Bone marrow (tissue), 2 donors: ENCODE results near the gene SMOC2.
"Not testable (repeated sequence)": the region's sequence is repeated elsewhere in the genome, so short reads cannot be mapped to it uniquely, and the experiment has no call there.

Experiments used
- DNase-seq, 2 donors: peaks; one replicate each; lab custom pipeline; 2025; lab: John Stamatoyannopoulos, UW

SMOC2 gene

DNA sequence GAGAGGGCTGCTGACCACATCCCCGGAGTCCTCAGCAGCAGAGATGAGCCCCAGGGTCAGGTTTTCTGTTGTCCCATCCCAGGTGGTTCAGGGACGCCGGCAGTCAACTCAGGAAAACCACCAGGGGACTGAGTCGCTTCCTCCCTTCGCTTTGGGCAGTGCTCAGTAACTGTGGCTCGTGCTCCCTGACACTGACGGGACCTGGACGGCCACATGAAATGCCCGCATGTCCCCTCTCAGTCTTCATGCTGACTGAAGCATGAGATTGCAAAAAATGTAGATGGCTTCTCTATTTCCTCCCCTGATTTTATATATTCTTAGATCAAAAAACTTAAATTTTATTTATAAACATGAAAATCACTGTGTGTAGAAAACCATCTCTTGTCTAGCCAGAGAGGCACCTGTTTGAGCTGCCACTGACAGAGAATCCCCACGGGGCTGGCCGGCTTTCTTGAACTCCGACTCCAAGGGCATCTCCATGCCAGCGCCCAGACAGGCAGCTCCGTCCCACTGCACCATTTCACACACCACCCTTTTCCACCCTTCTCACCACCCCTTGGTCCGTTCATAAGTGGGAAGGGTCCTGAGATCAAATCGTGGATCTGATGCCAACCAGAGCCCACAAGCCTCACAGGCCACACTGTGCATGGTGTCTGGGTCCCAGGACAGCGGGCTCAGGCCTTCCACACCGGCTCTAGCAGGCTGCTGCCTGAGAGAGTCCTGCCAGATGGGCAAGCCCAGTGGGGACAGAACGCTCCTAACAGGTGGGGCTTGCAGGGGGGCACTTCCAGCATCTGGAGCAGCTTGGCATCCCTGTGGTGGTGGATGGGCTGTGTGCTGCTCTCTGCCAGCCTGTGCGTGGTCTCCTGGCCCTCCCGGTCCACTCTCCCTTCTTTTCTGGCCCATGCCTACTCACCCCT is 98.2 kb downstream of the SMOC2 start:
- no peak for DNase-seq

DNA sequence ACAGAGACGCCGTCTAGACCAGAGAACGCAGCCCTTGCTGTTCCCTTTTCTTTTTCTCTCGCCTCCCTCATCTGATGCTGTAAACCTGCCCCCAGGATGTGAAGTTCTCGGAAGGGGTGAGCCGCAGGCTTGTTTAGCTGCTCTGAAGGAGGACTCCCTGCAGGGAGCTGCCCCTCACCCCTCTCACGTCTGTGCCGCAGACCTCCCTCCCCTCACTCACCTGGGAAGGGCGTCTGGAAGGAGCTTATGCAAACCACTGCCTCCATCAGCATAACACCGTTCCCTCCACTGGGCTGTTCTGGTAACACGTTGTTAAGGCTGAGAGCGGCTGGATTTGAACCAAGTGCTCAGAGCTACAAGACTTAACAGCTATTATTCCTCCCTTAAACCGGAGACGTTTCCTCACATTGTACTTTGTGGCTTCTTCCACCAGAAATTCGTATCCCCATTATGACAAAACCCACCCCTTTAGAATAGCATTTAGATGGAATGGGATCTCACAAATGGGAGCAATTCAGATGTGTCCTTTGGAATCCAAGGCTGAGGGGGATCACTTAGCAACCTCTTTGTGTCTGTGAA is 99.8 kb downstream of the SMOC2 start:
- no peak for DNase-seq

DNA sequence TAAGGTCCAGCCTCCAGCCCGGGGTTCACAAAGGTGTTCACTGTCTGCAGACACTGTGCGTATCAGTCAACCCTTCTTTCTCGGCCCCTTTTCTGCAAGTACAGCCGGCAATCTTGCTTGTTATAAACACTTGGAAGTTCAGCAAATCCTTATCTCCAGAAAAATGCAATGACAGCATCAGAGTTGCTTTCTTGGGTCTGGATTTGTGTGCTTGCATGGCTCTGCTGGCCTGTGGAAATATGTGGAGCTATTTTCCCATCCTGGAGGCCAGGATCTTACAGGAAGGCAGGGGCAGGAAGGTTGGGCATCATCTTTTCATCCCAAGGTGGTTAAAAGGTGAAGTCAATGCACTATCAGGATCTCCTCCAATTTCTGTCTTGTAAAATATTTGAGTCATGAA is 100.3 kb downstream of the SMOC2 start:
- no peak for DNase-seq

DNA sequence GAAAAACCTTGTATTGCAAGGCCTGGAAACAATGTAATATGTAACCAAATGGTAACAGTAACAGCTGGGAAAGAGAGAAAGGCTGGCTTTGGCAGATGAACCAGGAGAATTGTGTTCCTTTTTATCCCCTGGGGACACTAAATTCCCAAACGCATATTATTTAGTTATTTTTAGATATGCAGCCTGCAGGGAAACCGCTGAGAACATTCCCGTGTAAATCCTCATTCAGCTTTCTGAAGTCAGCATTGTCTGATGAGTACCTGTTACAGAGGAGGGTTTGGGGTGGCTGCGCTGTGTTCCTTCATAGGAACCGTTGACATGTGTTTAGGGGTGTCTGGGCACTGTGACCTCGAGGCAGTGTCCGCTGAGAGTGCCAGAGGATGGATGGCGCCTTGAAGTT is 101.3 kb downstream of the SMOC2 start:
- no peak for DNase-seq

DNA sequence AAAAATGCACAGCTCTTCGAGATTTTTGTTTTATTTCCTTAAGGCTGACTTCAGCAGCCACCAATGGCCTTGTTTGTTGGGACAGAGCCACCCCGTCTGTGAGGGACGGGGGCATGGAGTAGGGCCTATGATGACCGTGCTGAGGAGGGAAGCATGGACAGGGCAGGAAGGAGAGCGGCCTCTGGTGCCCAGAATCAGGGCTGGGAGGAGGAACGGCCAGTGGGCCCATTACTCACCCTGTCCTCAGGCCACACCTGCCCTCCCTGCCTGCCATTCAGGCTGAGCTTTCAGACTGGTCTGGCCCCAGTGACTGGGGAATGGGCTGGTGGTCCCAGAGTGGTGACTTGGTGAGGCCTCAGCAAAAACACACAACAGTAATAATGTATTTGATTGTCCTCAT is 104.4 kb downstream of the SMOC2 start:
- DNase-seq: no peak

DNA sequence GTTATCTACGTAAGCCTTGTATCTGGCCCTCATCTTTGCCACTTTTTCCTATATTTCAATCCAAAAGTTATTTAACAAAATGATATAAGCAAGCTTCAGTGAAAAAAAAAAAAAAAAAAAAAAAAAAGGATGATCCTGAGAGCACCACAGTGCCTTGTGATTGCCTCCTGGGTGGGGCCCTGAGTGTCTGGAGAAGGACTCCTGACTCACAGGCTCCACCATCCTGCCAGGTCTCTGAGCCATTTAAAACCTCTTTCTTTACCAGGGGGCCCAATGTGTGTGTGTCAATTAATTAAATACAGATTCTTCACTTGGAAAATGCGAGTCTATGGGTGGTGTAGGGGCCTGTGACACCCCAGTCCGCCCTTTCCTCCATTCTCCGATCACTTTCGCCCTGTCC is 105.2 kb downstream of the SMOC2 start:
- no peak for DNase-seq

DNA sequence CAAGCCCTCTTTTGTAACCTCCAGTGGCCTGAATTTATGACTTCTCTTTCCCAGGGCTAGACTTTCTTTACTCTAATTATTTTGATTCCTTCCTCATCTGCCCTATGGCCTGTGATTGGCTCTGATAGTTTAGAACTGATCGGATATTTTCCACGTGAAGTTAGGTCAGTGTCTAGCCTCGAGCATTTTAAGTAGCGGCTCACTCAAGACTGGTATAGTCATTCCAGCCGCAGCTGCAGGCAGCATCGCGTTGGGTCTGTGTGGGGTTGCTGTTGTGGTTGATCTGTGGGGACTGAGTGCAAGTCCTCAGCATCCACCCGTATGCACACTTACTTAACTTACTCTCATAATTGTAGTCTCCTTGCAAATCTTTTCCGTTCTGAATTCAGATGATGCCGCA is 105.7 kb downstream of the SMOC2 start:
- no peak for DNase-seq

DNA sequence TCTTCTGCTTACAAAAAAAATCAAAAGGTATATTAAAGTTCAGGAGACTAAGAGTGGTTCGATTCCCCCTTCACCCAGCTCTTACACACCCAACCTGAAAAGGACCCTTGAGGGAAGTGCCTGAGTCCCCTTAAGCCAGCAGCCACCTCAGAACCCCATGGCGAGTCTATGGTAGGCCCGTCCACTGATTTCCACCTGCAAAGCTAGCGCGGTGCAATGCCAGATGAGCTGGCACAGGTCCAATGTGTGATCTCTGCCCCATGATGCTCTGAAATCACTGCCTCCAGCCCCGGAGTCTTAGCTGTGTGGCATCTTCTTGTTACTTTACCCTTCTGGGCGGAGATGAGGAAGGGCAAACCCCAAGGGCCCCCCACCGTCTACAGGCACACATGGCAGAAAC is 109.3 kb downstream of the SMOC2 start:
- DNase-seq: no peak

DNA sequence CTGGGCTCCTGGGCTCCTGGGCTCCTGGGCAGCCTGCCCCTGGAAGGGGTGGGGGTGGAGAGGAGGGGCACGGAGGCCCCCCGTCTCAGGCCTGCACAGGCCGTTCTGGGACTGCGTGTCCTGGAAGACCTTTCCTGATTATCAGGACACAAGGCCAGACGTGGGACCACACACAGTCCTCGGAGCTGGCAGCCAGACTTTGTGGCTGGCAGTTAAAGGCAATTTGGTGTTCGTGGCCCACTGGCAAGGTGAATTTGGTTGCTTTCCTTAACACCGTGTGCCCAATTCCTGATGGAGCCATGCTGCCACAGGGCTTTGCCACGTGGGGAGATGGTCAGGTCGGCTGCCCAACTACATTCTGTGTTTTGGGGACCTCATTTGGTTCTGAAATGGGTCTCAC is 113.5 kb downstream of the SMOC2 start:
- no peak for DNase-seq

DNA sequence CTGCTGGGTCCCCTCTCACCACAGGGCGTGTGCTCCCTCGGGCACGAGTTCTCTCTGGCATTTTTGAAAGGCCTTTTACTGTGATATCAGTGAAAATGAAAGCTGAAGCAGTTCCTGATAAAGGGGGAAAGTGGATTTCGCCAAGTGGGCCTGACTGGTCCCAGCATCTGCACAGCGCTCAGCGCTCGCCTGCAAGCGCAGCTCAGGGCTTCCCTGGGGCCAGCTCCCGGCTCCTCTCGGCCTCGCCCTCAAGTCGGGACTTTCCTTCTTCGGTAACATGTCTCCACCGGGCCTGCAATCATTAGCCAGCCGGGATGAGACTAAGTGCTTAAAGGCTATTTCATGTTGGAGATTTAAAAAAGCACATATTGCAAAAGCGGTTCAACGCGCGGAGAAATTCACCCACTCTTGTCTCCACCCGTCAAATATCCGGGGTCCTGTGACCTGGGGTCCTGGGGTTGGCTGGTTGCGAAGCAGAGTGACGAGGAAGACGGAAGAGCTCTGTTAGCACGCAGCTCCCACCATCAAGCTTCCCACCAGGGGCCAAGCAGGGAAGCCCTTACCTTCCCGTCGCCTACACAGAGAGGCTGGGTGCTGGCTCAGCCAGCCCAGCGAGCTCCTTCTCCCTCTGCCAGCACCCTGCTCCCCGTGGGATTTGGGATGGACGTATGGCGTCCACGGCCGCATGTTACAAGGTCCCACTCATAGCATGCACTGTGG is 114.1 kb downstream of the SMOC2 start:
- no peak for DNase-seq

DNA sequence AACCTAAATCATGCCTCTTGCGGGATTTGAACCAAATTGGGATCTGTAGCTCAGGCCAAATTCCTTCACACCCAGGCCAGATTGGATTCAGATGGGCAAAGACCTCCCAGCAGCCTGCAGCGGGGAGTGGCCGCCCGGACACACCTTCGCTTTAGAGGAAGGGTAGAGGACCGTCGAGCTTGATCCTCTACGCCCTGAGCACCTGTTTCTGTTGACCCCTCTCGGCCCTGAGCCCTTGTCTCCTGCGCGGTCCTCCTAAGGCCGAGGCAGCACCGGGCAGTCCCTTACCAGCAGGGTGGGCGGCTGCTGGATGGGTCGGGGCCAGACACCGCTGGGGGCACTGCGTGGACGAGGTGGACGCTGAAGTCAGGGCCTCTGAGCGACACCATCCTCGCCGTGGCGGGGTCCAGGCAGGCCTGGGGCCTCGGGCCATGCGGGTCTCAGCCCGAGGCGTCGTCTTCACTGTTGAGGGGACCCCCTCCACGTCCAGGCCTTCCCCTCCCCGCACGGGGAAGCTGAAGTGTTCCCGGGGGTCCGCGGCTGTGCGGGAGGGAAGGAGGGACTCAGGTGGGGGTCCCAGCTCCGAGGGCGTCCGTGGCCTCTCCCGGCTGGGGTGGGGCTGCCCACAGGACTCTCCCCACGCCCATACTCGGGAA is 114.8 kb downstream of the SMOC2 start:
- no peak for DNase-seq

DNA sequence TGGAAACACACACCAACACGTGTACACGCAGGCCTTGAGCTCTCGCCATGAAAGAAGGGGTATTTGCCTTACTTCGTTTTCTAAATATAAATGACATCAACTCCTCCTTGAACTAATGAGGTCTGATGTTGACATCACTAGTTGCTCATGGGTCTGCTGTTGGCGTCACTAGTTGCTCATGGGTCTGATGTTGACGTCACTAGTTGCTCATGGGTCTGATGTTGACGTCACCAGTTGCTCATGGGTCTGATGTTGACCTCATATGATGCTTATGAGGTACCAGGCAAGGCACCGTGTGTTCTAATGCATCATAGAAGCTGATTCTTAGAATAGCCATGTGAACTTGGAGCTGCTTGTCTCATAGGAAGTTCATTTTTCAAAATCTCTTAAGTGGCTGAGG is 116.5 kb downstream of the SMOC2 start:
- no peak for DNase-seq

DNA sequence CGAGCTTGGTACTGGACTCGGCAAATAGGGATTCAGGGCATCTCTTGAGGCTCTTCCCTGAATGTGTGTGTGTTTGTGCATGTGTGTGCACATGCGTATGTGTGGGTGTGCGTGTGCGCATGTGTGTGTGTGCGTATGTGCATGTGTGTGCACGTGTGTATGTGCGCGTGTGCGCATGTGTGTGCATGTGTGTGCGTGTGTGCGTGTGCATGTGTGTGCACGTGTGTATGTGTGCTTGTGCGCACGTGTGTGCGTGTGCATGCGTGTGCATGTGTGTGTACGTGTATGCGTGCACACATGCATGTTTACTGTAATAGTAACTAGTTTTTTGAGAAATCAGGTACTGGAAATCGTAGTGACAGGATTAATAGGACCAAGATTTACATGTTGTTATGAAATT is 117.7 kb downstream of the SMOC2 start:
- no peak for DNase-seq

DNA sequence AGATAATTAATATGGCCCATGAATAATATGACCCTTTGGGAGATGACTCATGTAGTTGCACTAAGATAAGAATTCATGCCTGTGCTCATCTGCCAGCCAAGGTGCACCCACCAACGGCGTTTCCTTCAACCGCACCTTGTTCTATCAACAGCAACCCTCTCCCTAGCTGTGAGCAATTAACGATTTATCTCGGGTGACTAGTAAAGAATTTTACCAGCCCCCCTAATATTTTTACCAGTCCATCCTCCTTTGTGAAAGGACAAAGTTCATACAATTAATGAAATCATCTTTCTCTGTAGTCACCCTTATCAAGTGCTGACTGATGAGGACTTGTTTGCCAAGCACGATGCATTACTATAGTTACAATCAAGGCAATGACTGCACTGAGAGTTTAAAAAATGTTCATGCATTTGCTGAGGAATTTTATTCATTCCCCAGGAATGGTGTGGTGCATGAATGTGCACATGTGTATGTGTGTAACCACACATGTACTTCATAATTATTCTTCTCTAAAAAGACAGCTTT is 118.7 kb downstream of the SMOC2 start:
- DNase-seq: no peak

DNA sequence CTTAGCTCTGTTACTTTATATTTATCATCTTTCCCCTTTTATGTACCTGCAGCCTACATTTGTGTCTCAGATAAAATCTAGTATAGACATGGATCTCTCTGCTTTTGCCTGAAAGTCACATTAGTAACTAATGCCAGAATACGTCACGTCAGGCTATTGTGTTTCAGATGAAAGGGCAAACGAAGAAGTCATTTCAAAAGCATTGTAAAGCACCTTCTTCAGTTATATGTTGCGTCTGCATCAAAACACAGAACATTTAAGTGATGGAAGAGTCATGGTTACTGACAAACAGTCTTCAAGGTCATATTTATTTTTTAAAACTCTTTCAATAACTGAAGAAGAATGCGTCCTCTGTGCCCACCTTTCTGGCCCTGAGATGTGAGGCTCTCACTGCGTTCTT is 119.1 kb downstream of the SMOC2 start:
- DNase-seq: no peak

DNA sequence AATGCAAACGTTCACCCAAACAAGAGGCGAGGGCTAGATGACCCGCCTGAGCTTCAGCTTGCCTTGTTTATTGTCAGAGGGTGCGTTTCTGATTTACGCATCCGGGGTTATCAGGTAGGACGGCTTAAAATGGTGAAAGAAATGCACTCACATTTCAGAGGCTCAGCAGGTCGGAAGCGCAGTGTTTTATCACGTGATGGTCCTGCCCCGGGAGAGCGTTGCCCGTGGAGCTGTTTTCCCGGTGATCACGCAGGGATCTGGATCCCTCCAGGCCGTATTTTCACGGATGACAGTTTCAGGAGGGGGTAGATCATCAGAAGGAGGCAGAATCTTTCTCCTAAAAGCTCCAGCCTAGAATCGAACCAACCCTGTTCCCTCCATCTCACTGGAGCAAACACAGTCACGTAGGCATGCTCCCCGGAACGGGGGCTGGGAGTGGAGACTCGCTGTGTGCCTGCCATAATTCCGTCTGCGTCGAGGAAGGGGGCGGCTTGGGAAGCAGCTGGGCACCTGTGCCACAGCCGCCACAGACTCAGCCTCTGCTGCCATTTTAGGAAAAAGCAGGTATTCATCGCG is 121.7 kb downstream of the SMOC2 start:
- no peak for DNase-seq

DNA sequence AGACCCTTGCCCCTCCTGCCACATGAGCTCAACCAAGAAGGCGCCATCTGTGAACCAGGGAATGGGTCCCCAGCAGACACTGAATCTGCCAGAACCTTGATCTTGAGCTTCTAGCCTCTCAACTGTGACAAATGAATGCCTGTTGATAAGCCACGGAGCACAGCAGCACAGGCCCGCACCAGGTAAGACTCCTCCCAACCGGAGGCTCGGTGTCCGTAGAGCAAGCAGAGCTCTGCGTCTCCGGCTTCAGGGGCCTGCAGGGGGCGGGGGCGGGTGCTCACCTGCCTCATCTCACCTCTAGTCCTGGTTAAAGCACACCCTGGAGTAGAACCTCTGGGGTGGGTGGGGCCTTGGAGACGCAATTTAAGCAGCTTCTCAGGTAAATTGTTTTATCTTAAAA is 122.7 kb downstream of the SMOC2 start:
- DNase-seq: no peak

DNA sequence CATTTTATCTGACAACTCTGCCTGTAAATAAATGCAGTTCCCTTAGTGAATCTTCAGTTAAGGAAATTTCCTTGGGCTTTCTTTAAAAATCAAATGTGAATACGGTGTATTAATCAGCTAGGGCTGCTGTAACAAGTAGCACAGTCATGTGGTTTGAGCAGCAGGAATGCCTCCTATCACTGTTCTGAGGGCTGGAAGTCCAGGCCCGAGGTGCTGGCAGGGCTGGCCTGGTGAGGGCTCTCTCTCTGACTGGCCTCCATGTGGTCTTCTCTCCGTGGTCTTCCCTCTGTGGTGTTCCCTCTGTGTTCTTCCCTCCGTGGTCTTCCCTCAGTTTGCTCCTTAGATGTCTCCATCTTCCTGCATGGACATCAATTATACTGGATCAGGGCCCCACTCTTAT is 124.1 kb downstream of the SMOC2 start:
- no peak for DNase-seq

DNA sequence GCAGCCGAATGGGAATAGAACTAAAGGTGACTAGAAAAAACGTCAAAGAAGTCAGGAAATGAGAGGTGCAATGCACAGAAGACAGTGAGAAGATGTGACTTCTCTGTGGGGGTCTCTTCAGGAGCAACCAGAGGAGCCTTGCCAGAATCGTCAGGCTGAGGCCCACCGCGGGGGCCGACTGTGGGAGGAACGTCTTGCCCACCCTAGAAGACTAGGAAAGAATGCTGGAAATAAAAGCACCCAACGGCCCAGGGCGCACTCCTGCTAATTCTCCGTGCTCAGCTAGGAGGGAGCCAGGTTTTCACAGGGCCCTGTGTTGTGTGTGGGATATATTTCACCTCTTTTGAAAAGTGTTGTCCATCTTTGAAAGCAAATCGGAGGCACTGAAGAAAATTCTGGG is 129.2 kb downstream of the SMOC2 start:
- DNase-seq: no peak

DNA sequence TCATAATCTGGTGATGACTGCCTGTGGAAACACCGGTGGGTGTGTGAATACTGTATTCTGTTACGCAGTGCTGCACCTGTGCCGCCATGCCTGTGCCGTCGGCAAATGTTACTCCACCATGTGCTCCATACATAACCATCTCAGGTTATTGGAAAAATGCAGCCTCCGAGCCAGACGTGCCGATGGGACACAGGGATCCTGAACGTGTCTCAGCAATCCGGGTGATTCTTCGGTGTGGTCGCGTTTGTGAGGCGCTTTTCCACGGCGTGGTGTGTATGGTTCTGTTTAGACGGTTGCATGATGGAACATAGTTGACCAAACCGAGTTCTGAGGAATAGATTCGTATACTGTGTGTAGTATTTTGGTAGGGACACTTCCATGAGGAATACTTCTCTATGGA is 130.3 kb downstream of the SMOC2 start:
- no peak for DNase-seq

DNA sequence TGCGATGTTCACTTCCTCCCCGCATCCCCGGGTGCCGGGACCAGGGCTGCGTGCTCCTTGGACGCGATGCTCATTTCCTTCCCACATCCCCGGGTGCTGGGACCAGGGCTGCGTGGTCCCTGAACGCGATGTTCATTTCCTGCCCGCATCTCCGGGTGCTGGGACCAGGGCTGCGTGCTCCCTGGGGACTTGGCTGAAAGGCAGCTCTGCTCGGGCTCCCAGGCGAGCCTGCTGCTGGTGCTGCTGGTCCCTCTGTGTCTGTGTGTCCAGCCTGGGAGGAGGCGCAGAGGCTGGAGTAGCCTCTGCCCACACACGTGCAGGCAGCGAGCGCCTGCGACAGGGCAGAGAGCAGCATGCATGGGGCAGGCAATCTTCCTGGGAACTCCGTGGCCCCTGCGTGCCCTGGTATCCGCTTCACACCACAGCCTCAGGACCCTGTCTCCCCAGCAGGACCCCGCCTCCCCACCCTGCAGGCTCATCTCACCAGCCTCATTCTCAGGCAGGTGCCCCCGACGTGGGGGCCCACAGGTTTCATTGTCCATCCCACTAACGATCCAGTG is 132.4 kb downstream of the SMOC2 start:
- DNase-seq: not testable (repeated sequence)
